Motor neuron (in vitro differentiated cells): ENCODE data around the gene PDS5A. TPM values are rescaled to one million over a fixed set of nuclear protein-coding genes. Genes with fewer than 3 reads are reported as not detected.
"Not testable (repeated sequence)": the region's sequence is repeated elsewhere in the genome, so short reads cannot be mapped to it uniquely, and the experiment has no call there.

ENCODE experiments used
- ATAC-seq, 8 experiments: fragments of 200-7000 bp; cut with Tn5 transposase; replicated peaks in 6 of 8; 2 replicates each; pipeline ENCODE4 v1.8.0; 2021; ENCODE audit warnings: mild to moderate bottlenecking in 8 of 8, moderate library complexity in 8 of 8
- H3K27ac ChIP-seq, 2 donors: fragments of 250-450 bp; sonication (Bioruptor Pico); 2 replicates each; pipeline ENCODE4 v1.9.0; 2021; ENCODE audit warnings: antibody characterized with exemption in 2 of 2, mild to moderate bottlenecking in 2 of 2, moderate library complexity in 1 of 2
- H3K4me1 ChIP-seq, 2 donors: fragments of 250-450 bp; sonication (Bioruptor Pico); replicated peaks in 1 of 2; 2 replicates each; pipeline ENCODE4 v1.6.1; 2021; ENCODE audit warnings: antibody characterized with exemption in 2 of 2, mild to moderate bottlenecking in 2 of 2, moderate library complexity in 1 of 2
- H3K4me3 ChIP-seq, 5 donors: fragments of 250-450 bp; sonication (Bioruptor Pico); 2 replicates each; pipeline ENCODE4 v1.9.0; 2021; ENCODE audit warnings: antibody characterized with exemption in 5 of 5, mild to moderate bottlenecking in 5 of 5, moderate library complexity in 4 of 5
- WGBS, 10 experiments: fragments of 450-650 bp; shearing (Covaris generic); methylation state at CpG; one replicate each; pipeline ENCODE4 v1.0.0; 2022; 5-methylcytosine and 5-hydroxymethylcytosine counted together
- in situ Hi-C, 9 experiments: fragments of 400-800 bp; cut with MboI; loops; one replicate each; pipeline ENCODE4 v1.15.0; 2021; ENCODE audit warnings: low sequenced_read_pairs in 9 of 9, low pct_unique_long_range_greater_than_20kb in 2 of 9; ENCODE audit not compliant: unreplicated experiment in 9 of 9
- total RNA-seq, 8 experiments: library from RNA; unstranded; fragments of 300-600 nt; gene quantifications; 2 replicates each; pipeline versions ENCODE4 v1.2.3 to v1.2.4, GENCODE V29; 2022

Gene PDS5A
- total RNA-seq, 8 experiments from 2014 or later: 25.4 to 88.3 (median 38.0) TPM

DNA sequence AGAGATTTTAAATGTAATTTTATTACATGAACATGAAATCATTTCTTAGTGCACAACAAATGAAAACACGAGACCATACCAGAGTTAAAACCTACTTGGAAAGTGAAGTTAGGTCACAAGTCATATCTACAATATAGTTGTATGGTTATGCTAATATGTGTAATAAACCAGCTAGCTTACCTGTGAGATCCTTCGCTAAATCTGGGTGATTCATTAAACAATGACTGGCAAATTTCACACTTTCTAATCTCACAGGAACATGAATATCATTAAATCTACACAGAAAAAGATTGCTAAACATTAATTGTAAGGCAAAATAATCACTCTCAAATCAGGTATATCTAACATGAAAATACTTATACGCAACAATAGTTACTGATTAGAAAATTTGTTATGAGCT is 67.6 kb downstream of the PDS5A start:
- no peak overlapping the region for H3K4me3 ChIP-seq
- WGBS, 10 experiments: 80 to 100% (median 92%) methylated on average over 1 to 3 of the region's 3 CpGs
- ATAC-seq: no peak
- no peak overlapping the region for H3K27ac ChIP-seq
- H3K4me1 ChIP-seq: no peaks in the 10 kb centered on the region
- in situ Hi-C loops: no loop called here

DNA sequence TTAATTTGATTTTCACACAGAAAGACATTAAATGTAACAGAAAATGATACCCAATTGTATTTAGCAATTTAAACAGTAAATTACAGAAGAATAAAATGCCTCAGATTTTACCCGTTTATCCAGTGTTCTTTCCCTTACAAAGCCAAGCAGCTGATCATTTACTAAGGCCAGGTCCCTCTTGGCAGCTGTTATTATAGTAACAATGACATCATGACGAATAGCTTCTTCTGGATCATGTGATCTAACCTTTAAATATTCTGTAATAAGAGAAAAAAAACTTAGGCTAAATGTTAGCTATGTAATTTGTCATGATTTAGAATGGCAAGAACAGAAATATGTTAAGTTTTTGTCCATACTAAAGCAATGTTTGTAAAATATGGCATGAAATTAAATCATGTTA is 69.4 kb downstream of the PDS5A start:
- in situ Hi-C loops: no loop called here
- no peak overlapping the region for H3K27ac ChIP-seq
- no peak overlapping the region for H3K4me3 ChIP-seq
- ATAC-seq: no peak
- 53 to 100% (median 71%) methylated on average over 1 to 2 of the region's 2 CpGs; no CpG with 5 or more reads in 1 of the 10 experiments for WGBS, 10 experiments
- no peaks in the 10 kb centered on the region for H3K4me1 ChIP-seq

DNA sequence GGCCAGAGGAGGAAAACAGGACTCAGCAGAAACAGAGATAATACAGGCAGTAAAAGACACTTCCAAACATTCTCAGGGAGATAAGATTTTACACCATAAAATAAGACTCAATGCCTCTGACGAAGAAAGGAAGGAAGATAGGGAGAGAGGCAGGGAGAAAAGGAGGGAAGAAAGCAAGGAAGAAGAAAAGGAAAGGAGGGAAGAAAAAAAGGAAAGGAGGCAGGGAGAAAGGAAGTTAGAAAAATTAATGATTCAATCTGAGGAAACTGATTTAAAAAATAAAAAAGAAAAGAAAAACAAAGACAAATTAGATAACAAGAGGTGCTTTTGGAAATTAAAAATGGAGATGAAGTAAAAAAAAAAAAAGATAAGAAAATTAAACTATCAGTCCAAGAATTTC is 72.1 kb downstream of the PDS5A start:
- 80 to 100% (median 91%) methylated on average over 1 of the region's 1 CpG for WGBS, 10 experiments
- Histone ChIP-seq H3K4me3 (no peak overlapping the region), H3K27ac (no peak overlapping the region), H3K4me1 (no peaks in the 10 kb centered on the region)
- ATAC-seq: no peak
- in situ Hi-C loops: no loop called here

- H3K27ac ChIP-seq, in situ Hi-C loops, H3K4me1 ChIP-seq, ATAC-seq, H3K4me3 ChIP-seq: not testable (repeated sequence)
- 83 to 100% (median 100%) methylated on average over 1 to 5 of the region's 6 CpGs for WGBS, 10 experiments
Observed at GRCh38 chr4:39905019-39905418, 72.7 kb downstream of the PDS5A start.

GRCh38 chr4:39900966-39901365 is 76.7 kb downstream of the PDS5A start:
- no peak overlapping the region for H3K27ac ChIP-seq
- in situ Hi-C loops: no loop called here
- H3K4me1 ChIP-seq: no peaks in the 10 kb centered on the region
- H3K4me3 ChIP-seq: no peak overlapping the region
- WGBS, 10 experiments: 33 to 100% (median 95%) methylated on average over 1 to 2 of the region's 2 CpGs; no CpG with 5 or more reads in 1 of the 10 experiments
- no peak for ATAC-seq

DNA sequence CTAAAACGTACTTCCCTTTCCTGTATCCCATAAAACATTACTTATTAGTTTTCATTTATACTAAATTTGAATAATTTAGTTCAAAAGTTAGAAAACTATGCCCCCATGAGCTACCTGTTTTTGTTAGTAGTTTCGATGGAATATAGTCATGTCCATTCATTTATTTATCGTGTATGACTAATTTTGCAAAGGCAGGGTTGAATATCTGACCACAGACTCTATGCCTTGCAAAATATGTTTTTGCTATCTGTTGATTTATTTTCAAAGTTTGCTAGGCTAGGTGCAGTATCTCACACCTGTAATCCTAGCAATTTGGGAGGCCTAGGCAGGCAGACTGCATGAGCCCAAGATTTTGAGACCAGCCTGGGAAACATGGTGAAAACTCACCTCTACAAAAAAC is 78.4 kb downstream of the PDS5A start:
- no peak overlapping the region for H3K27ac ChIP-seq
- in situ Hi-C loops: no loop called here
- no peak for ATAC-seq
- no peaks in the 10 kb centered on the region for H3K4me1 ChIP-seq
- 73 to 100% (median 92%) methylated on average over 1 to 3 of the region's 3 CpGs for WGBS, 10 experiments
- no peak overlapping the region for H3K4me3 ChIP-seq

GRCh38 chr4:39898015-39898414 is 79.7 kb downstream of the PDS5A start:
- Histone ChIP-seq H3K4me1 (no peaks in the 10 kb centered on the region), H3K4me3 (no peak overlapping the region), H3K27ac (no peak overlapping the region)
- in situ Hi-C loops: no loop called here
- no peak for ATAC-seq
- WGBS, 10 experiments: 38 to 100% (median 100%) methylated on average over 1 of the region's 1 CpG

DNA sequence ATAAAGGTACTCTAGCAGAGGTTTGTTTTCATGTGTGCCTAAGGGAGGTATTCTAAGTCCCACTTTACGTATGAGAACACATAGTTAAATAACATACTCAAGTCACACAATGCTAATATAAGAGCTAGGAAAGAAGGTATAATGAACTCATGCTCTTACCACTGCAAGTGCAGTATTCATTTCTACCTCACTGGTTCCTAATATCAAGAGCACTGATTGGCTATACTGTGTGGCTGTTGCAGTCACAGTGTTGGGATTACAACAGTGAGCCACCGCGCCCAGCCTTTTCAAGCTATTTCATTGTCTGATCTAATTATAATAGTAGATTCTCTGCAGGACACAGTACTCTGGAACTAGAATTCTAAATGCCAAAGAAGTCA is 84.0 kb downstream of the PDS5A start:
- peaks cover 0 to 4% of the 10 kb centered on the region in 2 donors for H3K4me1 ChIP-seq
- 100% methylated on average over 1 to 3 of the region's 3 CpGs; no CpG with 5 or more reads in 2 of the 10 experiments for WGBS, 10 experiments
- no peak overlapping the region for H3K4me3 ChIP-seq
- no peak overlapping the region for H3K27ac ChIP-seq
- ATAC-seq: peak in 2 of 8 experiments; percentile 26 to 36
- in situ Hi-C loops: no loop called here

GRCh38 chr4:39892988-39893692 is 84.6 kb downstream of the PDS5A start:
- in situ Hi-C loops: no loop called here

DNA sequence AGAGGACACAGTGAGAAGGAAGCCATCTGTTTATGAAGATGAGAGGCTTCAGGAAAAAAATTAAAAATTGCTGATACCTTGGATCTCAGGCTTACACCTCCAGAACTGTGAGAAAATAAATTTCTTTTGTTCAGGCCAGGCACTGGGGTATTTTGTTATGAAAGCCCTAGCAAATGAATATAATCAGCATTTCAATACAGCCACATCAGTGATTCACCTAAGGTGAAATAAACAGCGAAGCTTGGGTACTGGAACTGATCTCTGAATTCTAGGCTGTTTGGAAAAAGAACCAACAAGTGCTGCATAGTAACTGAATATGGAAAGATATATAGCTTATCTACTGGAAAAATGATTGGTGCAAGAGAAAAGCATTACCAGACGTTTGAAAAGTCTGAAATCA is 88.5 kb downstream of the PDS5A start:
- Histone ChIP-seq H3K4me1 (peaks cover 0 to 4% of the 10 kb centered on the region in 2 donors), H3K27ac (no peak overlapping the region), H3K4me3 (no peak overlapping the region)
- in situ Hi-C loops: no loop called here
- ATAC-seq: peak in 2 of 8 experiments; percentile 32 to 35
- 15 to 100% (median 49%) methylated on average over 1 to 2 of the region's 2 CpGs; no CpG with 5 or more reads in 2 of the 10 experiments for WGBS, 10 experiments

More at GRCh38 chr4:39892988-39893692, 84.6 kb downstream of the PDS5A start:
- Histone ChIP-seq H3K4me1 (peaks cover 0 to 4% of the 10 kb centered on the region in 2 donors), H3K4me3 (no peak overlapping the region), H3K27ac (no peak overlapping the region)
- WGBS, 10 experiments: 74 to 100% (median 96%) methylated on average over 1 to 5 of the region's 5 CpGs
- no peak for ATAC-seq

DNA sequence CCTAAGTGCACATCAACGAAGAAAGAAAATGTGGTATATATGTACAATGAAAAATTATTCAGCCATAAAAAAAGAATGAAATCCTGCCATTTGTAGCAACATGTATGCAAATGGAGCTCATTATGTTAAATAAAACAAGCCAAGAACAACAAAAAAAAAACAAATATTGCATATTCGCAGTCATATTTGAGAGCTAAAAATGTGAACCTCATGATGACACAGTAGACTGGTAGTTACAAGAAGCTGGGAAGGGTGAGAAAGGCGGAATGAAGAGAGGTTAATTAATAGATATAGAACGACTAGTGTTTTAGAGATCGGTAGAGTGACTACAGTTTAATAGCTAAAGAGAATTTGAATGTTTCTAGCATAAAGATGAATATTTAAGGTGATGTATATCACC is 89.2 kb downstream of the PDS5A start:
- in situ Hi-C loops: no loop called here
- no peak overlapping the region for H3K4me3 ChIP-seq
- WGBS, 10 experiments: 30 to 97% (median 94%) methylated on average over 2 to 5 of the region's 5 CpGs
- peak in 3 of 8 experiments; percentile 21 to 81 (median 55) for ATAC-seq
- peaks cover 0 to 4% of the 10 kb centered on the region in 2 donors for H3K4me1 ChIP-seq
- no peak overlapping the region for H3K27ac ChIP-seq

GRCh38 chr4:39883646-39884045 is 94.1 kb downstream of the PDS5A start:
- 85 to 100% (median 97%) methylated on average over 1 to 6 of the region's 6 CpGs; no CpG with 5 or more reads in 1 of the 10 experiments for WGBS, 10 experiments
- no peak for ATAC-seq
- no peak overlapping the region for H3K27ac ChIP-seq
- no peak overlapping the region for H3K4me3 ChIP-seq
- in situ Hi-C loops: no loop called here
- H3K4me1 ChIP-seq: no peaks in the 10 kb centered on the region

DNA sequence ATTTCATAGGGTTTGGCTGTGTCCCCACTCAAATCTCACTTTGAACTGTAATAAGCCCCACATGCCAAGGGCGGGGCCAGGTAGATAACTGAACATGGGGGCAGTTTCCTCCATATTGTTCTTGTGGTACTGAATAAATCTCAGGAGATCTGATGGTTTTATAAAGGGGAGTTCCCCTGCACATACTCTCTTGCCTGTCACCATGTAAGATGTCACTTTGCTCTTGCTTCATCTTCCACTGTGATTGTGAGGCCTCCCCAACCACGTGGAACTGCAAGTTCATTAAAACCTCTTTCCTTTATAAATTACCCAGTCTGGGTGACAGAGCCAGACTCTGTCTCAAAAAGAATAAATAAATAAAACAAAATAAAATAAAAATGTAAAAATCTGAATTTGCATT is 95.9 kb downstream of the PDS5A start:
- in situ Hi-C loops: no loop called here
- Histone ChIP-seq H3K27ac (no peak overlapping the region), H3K4me3 (no peak overlapping the region), H3K4me1 (no peaks in the 10 kb centered on the region)
- no peak for ATAC-seq
- 75 to 100% (median 96%) methylated on average over 1 to 2 of the region's 2 CpGs; no CpG with 5 or more reads in 2 of the 10 experiments for WGBS, 10 experiments

DNA sequence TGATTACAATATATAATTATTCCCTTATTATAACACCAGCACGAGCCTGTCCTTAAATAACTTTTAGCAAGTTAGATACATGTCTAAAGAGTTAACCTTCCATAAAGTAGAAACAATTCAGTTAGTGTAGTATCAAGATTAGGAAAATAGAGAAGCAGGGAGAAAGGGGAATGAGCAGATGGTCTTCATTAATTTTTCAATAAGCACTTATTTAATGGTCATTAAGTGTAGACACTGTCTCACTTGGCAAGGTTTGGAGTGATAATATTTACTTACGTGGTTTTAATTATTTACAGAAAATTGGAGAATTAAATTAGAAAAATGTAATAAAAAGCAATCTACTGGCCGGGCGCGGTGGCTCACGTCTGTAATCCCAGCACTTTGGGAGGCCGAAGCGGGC is 99.7 kb downstream of the PDS5A start:
- Histone ChIP-seq H3K4me1 (no peaks in the 10 kb centered on the region), H3K4me3 (no peak overlapping the region), H3K27ac (no peak overlapping the region)
- in situ Hi-C loops: no loop called here
- 20 to 100% (median 96%) methylated on average over 1 to 8 of the region's 8 CpGs; no CpG with 5 or more reads in 1 of the 10 experiments for WGBS, 10 experiments
- no peak for ATAC-seq
